Duodenal mucosa (tissue), 2 donors: ENCODE data around the gene ABCC1.
"Not testable (repeated sequence)": the region's sequence is repeated elsewhere in the genome, so short reads cannot be mapped to it uniquely, and the experiment has no call there.

Experiments
- H3K27ac ChIP-seq: one replicate; pipeline ENCODE4 v1.7.0; 2013; ENCODE audit warnings: low read depth, low read length
- H3K27me3 ChIP-seq, 2 donors: one replicate each; pipeline ENCODE4 v1.7.0; 2013; ENCODE audit warnings: low read length in 2 of 2, control low read depth in 1 of 2; ENCODE audit not compliant: insufficient read depth in 2 of 2, control insufficient read depth in 1 of 2
- H3K36me3 ChIP-seq, 2 donors: one replicate each; pipeline ENCODE4 v1.7.0; 2013; ENCODE audit warnings: low read length in 2 of 2, control low read depth in 1 of 2; ENCODE audit not compliant: insufficient read depth in 2 of 2, control insufficient read depth in 1 of 2
- H3K4me1 ChIP-seq, 2 donors: one replicate each; pipeline ENCODE4 v1.7.0; 2013; ENCODE audit warnings: low read length in 2 of 2, control low read depth in 1 of 2; ENCODE audit not compliant: insufficient read depth in 2 of 2, control insufficient read depth in 1 of 2
- H3K4me3 ChIP-seq, 2 donors: one replicate each; pipeline ENCODE4 v1.7.0; 2013; ENCODE audit warnings: low read length in 2 of 2, low read depth in 1 of 2
- H3K9ac ChIP-seq, 2 donors: one replicate each; pipeline ENCODE4 v1.7.0; 2013; ENCODE audit warnings: low read length in 2 of 2, low read depth in 1 of 2
- H3K9me3 ChIP-seq, 2 donors: one replicate each; pipeline ENCODE4 v1.7.0; 2013; ENCODE audit warnings: low read length in 2 of 2, control low read depth in 1 of 2; ENCODE audit not compliant: control insufficient read depth in 1 of 2

Gene ABCC1

DNA sequence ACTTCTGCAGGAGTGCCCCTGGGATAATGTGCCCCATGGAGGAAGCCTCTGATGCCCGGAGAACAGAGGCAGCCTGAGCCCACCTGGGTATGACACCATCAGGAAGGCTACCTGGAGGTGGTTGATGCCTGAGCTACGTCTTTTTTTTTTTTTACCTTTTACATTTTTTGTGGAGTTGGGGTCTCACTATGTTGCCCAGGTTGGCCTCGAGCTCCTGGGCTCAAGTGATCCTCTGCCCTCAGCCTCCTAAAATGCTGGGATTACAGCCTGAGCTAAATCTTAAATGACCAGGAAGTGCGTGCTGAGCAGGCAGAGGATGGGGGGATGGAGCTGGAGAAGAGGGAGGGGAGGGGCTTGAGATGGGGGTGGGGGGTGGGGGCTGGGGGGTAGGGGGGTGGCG, 241.1 kb downstream of the ABCC1 start:
- no peaks in the 10 kb centered on the region for H3K27me3 ChIP-seq
- no peaks in the 10 kb centered on the region for H3K4me1 ChIP-seq
- H3K36me3 ChIP-seq: peaks cover 16 to 52% of the 10 kb centered on the region in 2 donors
- H3K9me3 ChIP-seq: no peaks in the 10 kb centered on the region
- H3K27ac ChIP-seq: no peak overlapping the region
- no peak overlapping the region for H3K9ac ChIP-seq
- no peak overlapping the region for H3K4me3 ChIP-seq

DNA sequence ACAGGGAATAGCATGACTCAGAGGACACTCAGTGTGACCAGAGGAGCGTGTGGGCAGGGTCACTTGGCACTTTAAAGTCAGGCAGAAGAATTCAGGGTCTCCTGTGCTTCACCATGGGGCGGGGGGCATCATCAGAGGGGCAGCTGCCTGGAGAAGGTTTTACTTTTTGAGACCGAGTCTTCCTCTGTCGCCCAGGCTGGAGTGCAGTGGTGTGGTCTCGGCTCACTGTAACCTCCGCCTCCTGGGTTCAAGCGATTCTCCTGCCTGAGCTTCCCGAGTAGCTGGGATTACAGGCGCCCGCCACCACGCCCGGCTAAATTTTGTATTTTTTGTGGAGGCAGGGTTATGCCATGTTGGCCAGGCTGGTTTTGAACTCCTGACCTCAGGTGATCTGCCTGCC, 241.6 kb downstream of the ABCC1 start:
- H3K9ac ChIP-seq, H3K9me3 ChIP-seq, H3K4me1 ChIP-seq, H3K27ac ChIP-seq, H3K4me3 ChIP-seq, H3K27me3 ChIP-seq: not testable (repeated sequence)
- peaks cover 13 to 52% of the 10 kb centered on the region in 2 donors for H3K36me3 ChIP-seq

DNA sequence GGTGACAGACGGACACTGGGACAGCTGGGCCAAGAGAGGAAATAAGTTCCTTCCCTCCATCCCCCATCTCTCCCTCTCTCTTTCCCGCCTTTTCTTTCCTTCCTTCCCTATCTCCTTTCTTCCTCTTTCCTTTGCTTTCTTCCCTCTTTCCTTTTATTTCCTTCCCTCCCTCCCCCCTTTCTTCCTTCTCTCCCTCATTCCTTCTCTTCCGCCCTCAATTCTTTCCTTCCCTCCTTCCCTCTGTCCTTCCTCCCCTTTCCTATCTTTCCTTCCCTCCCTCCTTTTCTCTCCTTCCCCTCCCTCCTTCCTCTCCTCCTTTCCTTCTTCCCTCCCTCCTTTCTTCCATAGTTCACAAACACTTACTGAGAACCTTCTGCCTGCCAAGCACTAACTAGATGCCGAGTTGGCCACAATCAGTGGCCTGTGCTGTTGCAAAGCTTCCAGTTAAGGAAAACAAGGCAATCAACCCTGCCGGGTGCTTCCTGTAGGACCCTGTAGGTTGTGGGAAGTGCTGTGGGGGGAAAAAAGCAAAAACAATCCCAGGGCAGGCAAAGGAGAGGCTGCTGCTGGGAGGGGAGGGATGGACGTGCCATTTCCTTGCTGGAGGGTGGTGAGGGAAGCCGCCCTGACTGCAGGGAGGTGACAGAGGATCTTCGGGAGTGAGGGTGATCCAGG, 242.2 kb downstream of the ABCC1 start:
- H3K27me3 ChIP-seq: no peaks in the 10 kb centered on the region
- H3K9ac ChIP-seq: no peak overlapping the region
- H3K9me3 ChIP-seq: no peaks in the 10 kb centered on the region
- peaks cover 9 to 46% of the 10 kb centered on the region in 2 donors for H3K36me3 ChIP-seq
- H3K4me3 ChIP-seq: no peak overlapping the region
- no peaks in the 10 kb centered on the region for H3K4me1 ChIP-seq
- no peak overlapping the region for H3K27ac ChIP-seq
